Lung (tissue), 12 donors: ENCODE data around the gene PDXK. TPM values are rescaled to one million over a fixed set of nuclear protein-coding genes. Genes with fewer than 3 reads are reported as not detected.

Experiments used
- ATAC-seq: fragments of 200-7000 bp; cut with Tn5 transposase; one replicate; pipeline ENCODE4 v1.9.1; 2020; ENCODE audit warnings: moderate number of reproducible peaks; ENCODE audit not compliant: insufficient read depth, low FRiP score
- DNase-seq, 3 donors: peaks; one replicate each; pipeline ENCODE4 v3.0.0-alpha.2; 2013 to 2017
- H3K27ac ChIP-seq, 2 donors: one replicate each; pipeline ENCODE4 v1.5.1; 2013; ENCODE audit warnings: mild to moderate bottlenecking in 2 of 2, moderate library complexity in 2 of 2, control low read depth in 1 of 2, inconsistent platforms in 1 of 2, low read depth in 1 of 2, low read length in 1 of 2
- H3K27me3 ChIP-seq, 3 donors: one replicate each; pipeline ENCODE4 v1.5.1; 2013; ENCODE audit warnings: low read length in 2 of 3; ENCODE audit not compliant: control insufficient read depth in 3 of 3, insufficient read depth in 3 of 3
- H3K36me3 ChIP-seq, 4 donors: one replicate each; pipeline ENCODE4 v1.5.1; 2013; ENCODE audit warnings: low read length in 4 of 4, mild to moderate bottlenecking in 1 of 4, moderate library complexity in 1 of 4; ENCODE audit not compliant: control insufficient read depth in 4 of 4, insufficient read depth in 4 of 4
- H3K4me1 ChIP-seq, 5 donors: one replicate each; pipeline ENCODE4 v1.5.1; 2013; ENCODE audit warnings: low read length in 5 of 5, mild to moderate bottlenecking in 2 of 5, moderate library complexity in 1 of 5; ENCODE audit not compliant: control insufficient read depth in 5 of 5, insufficient read depth in 5 of 5
- H3K4me3 ChIP-seq: one replicate; pipeline ENCODE4 v1.5.1; 2013; ENCODE audit warnings: mild to moderate bottlenecking, control low read depth, moderate library complexity
- H3K9ac ChIP-seq, 2 donors: one replicate each; pipeline ENCODE4 v1.5.1; 2013; ENCODE audit warnings: low read length in 2 of 2, control low read depth in 1 of 2; ENCODE audit not compliant: insufficient read depth in 1 of 2
- H3K9me3 ChIP-seq, 4 donors: one replicate each; pipeline ENCODE4 v1.5.1; 2013; ENCODE audit warnings: low read length in 3 of 4, mild to moderate bottlenecking in 1 of 4, moderate library complexity in 1 of 4; ENCODE audit not compliant: control insufficient read depth in 4 of 4, insufficient read depth in 3 of 4
- CTCF ChIP-seq: IDR thresholded peaks from 2 replicates; pipeline ENCODE4 v1.5.1; 2012; ENCODE audit warnings: mild to moderate bottlenecking; ENCODE audit errors: control extremely low read depth, extremely low read depth
- WGBS, 2 donors: extraction: QIAGEN DNeasy Blood & Tissue Kit; methylation state at CpG; one replicate each; pipeline ENCODE4 v1.1.7; 2013; 5-methylcytosine and 5-hydroxymethylcytosine counted together
- polyA plus RNA-seq, 2 donors: library from polyadenylated mRNA; stranded (reverse); fragments of 200-250 nt; gene quantifications; one replicate each; pipeline ENCODE4 v1.2.1, GENCODE V29; 2013
- total RNA-seq, 2 donors: library from RNA; depleted of rRNA in 1 of 2; stranded (reverse); fragments of >200 nt in 1 of 2; gene quantifications; one replicate each; pipeline ENCODE4 v1.2.1, GENCODE V29; 2014 to 2021
- donor health status: control.
- donor health status: control.
- donor health status: Bipolar disorder and iron deficiency.
- donor health status: healthy.
- donor health status: DM: yes; HTN: yes; CAD: no.

PDXK gene
- total and polyA plus RNA-seq, 4 donors: 62.7 to 276 (median 157) TPM

DNA sequence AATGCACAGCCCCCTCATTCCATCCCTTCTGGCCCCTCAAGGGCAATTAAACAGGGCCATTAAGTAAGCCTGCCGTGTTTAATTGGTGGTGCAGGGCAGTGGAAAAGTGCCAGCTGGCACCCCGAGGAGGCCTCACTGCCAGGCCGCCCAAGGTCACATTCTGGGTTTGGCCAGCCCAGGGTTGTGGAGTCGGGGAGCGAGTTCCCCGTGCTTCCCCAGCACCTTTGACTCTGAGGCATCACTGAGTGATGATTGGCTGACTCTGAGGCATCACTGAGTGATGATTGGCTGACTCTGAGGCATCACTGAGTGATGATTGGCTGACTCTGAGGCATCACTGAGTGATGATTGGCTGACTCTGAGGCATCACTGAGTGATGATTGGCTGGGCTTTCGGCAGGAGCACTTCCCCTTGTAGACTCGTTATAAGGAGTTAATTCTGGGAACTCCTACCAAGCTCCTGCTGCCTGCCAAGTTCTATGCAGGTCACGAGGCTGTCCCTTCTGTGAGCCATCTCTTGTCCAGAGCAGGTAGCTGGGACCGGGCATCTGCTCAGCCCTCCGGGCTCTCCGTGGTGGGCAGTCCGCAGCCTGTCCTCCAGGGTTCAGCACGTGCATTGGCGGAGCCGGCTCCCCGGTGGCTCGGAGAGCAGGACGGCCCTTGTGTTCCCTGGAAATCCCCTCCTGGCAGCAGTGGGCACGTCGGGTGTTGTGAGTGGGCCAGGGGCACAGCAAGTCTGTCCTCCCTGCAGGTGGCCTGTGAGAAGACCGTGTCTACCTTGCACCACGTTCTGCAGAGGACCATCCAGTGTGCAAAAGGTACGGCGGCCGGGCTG lies 36.2 kb downstream of the PDXK start:
- no peak for ATAC-seq
- TF ChIP-seq CTCF: no peak

DNA sequence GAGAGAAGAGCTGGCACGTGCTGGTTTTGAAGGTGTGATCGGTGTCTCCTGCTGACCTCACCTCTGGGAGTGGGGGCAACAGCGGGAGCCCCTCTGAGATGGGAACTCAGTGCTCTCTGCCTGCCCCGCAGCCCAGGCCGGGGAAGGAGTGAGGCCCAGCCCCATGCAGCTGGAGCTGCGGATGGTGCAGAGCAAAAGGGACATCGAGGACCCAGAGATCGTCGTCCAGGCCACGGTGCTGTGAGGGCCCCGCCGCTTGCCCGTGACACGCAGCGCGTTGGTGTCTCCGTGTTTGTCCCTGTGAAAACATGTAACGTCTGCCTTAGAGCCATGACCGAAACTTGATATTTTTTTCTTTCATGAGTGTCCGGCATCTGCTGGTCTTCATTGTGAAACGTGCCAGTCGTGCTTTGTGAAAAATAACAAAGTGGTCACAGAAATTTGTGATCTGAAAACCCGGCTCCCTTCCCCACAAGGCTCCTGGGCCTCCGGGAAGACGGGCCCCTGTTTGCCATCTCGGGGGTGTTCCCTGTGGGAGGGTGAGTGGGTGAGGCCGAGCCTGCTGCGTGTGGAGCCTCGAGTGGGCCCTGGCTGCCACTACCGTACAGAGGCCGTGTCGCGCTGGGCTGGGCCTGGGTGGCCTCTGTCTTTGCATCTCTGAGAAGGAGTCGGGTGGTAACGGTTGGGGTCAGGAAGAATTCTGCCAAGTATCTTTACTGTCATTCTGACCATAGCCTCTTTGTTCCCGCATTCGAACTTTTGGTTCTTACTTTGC lies 37.1 kb downstream of the PDXK start:
- no peak overlapping the region for H3K27ac ChIP-seq
- no peak for TF ChIP-seq CTCF
- H3K36me3 ChIP-seq: peaks cover 0 to 72% (median 15%) of the 10 kb centered on the region in 4 donors
- no peaks in the 10 kb centered on the region for H3K27me3 ChIP-seq
- H3K4me3 ChIP-seq: no peak overlapping the region
- no peak overlapping the region for H3K9ac ChIP-seq
- H3K4me1 ChIP-seq: peaks cover 0 to 3% (median 0%) of the 10 kb centered on the region in 5 donors
- WGBS, 2 donors: 96 to 98% methylated on average over 37 of the region's 37 CpGs
- ATAC-seq (no peak), DNase-seq (no peak)
- no peaks in the 10 kb centered on the region for H3K9me3 ChIP-seq

More for the DNA sequence above, 36.2 kb downstream of the PDXK start:
- Histone ChIP-seq H3K27me3 (no peaks in the 10 kb centered on the region), H3K36me3 (peaks cover 0 to 76% (median 15%) of the 10 kb centered on the region in 4 donors), H3K27ac (no peak overlapping the region), H3K9me3 (no peaks in the 10 kb centered on the region), H3K9ac (no peak overlapping the region), H3K4me1 (peaks cover 0 to 3% (median 0%) of the 10 kb centered on the region in 5 donors), H3K4me3 (no peak overlapping the region)
- WGBS, 2 donors: 86 to 91% methylated on average over 26 of the region's 26 CpGs
- no peak for DNase-seq

GRCh38 chr21:43757601-43758000 lies 38.7 kb downstream of the PDXK start:
- Histone ChIP-seq H3K27ac (peak overlapping the region in 1 of 2 donors; percentile 83), H3K9ac (no peak overlapping the region), H3K27me3 (no peaks in the 10 kb centered on the region), H3K4me3 (no peak overlapping the region), H3K9me3 (no peaks in the 10 kb centered on the region), H3K36me3 (peaks cover 0 to 73% (median 15%) of the 10 kb centered on the region in 4 donors), H3K4me1 (peaks cover 0 to 3% (median 0%) of the 10 kb centered on the region in 5 donors)
- 72 to 84% methylated on average over 16 of the region's 16 CpGs for WGBS, 2 donors
- DNase-seq (no peak), ATAC-seq (peak; percentile 24)
- TF ChIP-seq CTCF: no peak
